ENCODE results near the gene PRTFDC1.

Gene PRTFDC1

DNA sequence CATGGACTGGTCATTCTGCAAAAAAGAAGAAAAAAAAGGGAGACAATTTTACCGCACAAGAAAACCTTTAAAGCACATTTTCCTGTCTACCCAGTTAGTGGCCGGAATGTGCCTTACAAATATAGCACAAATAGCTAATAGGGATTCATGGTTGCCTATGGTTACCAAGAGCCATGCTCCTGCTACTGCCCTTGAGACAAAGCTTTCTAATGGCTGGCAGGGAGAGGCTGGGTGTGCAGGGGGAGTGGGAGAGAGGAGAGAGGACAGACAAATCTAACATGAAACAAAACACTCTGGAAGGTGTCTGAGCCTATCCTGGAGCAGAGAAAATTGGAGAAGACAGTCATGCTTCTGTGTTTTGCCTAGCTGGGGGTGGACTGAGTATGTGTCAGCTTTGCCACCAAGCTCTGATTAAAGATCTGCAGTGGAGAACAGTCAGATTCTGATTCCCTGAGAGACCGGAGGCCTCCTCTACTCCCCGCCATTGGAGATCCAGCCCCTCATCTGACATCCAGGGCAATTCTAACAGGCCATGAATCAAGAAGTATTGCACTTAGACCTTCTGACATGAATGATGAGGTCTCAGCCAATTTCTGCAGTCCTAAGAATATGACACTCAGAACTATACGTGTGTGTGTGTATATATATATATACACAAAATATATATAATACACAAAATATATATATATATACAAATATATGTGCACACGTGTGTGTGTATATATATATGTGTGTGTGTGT, 80.2 kb downstream of the PRTFDC1 start:
- peaks cover 5% of the 10 kb centered on the region; the same call in 1 of the 2 replicates for H3K9me3 ChIP-seq (ENCODE audit: control insufficient read depth, insufficient read depth, low read length)
- H4K20me1 ChIP-seq (ENCODE audit: control insufficient read depth, insufficient read depth, low read depth, low read length): no peaks in the 10 kb centered on the region
- H3K4me3 ChIP-seq (ENCODE audit: low read length): no peak overlapping the region
- H3K27ac ChIP-seq (ENCODE audit: low read depth, low read length): no peak overlapping the region
- H3F3A ChIP-seq (ENCODE audit: control insufficient read depth, insufficient read depth): no peaks in the 10 kb centered on the region
- H3K4me1 ChIP-seq (ENCODE audit: control insufficient read depth, low read length): no peaks in the 10 kb centered on the region
- H3K9me2 ChIP-seq (replicated peaks; ENCODE audit: control insufficient read depth, low read length): no peaks in the 10 kb centered on the region
- H3K4me2 ChIP-seq (ENCODE audit: low read length): no peak overlapping the region
- no peak for TF ChIP-seq EZH2phosphoT487 (IDR thresholded peaks at IDR 0.05; ENCODE audit: borderline replicate concordance, low read length)
- TF ChIP-seq, protein P1, sequence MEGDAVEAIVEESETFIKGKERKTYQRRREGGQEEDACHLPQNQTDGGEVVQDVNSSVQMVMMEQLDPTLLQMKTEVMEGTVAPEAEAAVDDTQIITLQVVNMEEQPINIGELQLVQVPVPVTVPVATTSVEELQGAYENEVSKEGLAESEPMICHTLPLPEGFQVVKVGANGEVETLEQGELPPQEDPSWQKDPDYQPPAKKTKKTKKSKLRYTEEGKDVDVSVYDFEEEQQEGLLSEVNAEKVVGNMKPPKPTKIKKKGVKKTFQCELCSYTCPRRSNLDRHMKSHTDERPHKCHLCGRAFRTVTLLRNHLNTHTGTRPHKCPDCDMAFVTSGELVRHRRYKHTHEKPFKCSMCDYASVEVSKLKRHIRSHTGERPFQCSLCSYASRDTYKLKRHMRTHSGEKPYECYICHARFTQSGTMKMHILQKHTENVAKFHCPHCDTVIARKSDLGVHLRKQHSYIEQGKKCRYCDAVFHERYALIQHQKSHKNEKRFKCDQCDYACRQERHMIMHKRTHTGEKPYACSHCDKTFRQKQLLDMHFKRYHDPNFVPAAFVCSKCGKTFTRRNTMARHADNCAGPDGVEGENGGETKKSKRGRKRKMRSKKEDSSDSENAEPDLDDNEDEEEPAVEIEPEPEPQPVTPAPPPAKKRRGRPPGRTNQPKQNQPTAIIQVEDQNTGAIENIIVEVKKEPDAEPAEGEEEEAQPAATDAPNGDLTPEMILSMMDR (IDR thresholded peaks at IDR 0.05; ENCODE audit: low read depth, low read length, poor library complexity, severe bottlenecking): no peak
- no peaks in the 10 kb centered on the region for H3K36me3 ChIP-seq (ENCODE audit: control insufficient read depth, low read length)
- no peaks in the 10 kb centered on the region for H3K79me2 ChIP-seq (ENCODE audit: control insufficient read depth, low read length)
- no peaks in the 10 kb centered on the region for H3K27me3 ChIP-seq (ENCODE audit: control insufficient read depth, low read length)

DNA sequence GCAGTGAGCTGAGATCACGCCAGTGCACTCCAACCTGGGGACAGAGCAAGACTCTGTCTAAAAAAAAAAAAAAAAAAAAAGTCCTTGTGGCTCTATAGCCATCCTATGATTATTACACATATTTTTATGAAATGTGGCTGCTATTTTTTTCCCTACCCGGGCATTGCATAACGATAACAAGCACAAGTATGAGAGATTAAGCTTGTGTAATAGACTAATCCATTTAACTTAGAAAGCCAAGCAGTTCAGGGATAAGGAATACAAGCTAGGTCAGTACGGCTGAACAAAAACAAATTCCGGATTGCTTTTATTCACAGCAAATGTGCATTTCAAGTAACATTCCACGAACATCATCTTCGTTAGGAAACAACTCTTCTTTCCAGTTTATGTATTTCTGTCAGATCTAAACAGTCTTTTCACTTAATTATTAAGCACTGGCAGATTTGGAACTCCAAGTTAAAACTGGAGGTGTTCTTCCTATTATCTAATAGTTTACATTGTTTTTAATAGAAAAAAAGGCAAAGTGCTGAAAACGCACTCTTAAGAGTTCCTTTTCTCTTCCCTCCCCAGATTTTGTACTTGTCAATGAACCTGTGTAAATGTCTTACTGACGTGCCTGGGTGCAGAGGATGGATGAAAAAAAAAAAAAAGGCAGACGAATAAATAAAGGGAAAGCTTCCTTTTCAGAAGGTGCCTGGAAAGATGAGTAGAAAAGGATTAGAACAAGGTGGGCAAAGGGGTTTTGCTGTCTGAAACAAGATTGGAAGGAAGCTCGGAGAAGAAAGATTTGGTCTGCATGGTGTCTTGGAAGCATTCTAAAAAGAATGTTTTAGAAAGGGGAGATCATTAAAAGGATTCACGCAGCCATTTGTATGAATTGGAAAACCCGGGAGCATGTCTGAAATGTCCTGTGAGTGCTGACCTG, 81.1 kb downstream of the PRTFDC1 start:
- no peak overlapping the region for H3K4me3 ChIP-seq (ENCODE audit: low read length)
- H3K36me3 ChIP-seq (ENCODE audit: control insufficient read depth, low read length): no peaks in the 10 kb centered on the region
- H3K9me3 ChIP-seq (ENCODE audit: control insufficient read depth, insufficient read depth, low read length): peaks cover 5% of the 10 kb centered on the region; the same call in 1 of the 2 replicates
- no peaks in the 10 kb centered on the region for H3K9me2 ChIP-seq (replicated peaks; ENCODE audit: control insufficient read depth, low read length)
- no peak overlapping the region for H3K27ac ChIP-seq (ENCODE audit: low read depth, low read length)
- no peak overlapping the region for H3K4me2 ChIP-seq (ENCODE audit: low read length)
- no peaks in the 10 kb centered on the region for H3K79me2 ChIP-seq (ENCODE audit: control insufficient read depth, low read length)
- H3F3A ChIP-seq (ENCODE audit: control insufficient read depth, insufficient read depth): no peaks in the 10 kb centered on the region
- no peaks in the 10 kb centered on the region for H3K4me1 ChIP-seq (ENCODE audit: control insufficient read depth, low read length)
- H3K27me3 ChIP-seq (ENCODE audit: control insufficient read depth, low read length): no peaks in the 10 kb centered on the region; the same call in 1 of the 2 replicates
- no peaks in the 10 kb centered on the region for H4K20me1 ChIP-seq (ENCODE audit: control insufficient read depth, insufficient read depth, low read depth, low read length)
- TF ChIP-seq EZH2phosphoT487 (IDR thresholded peaks at IDR 0.05; ENCODE audit: borderline replicate concordance, low read length): no peak
- TF ChIP-seq, protein P1 (IDR thresholded peaks at IDR 0.05; ENCODE audit: low read depth, low read length, poor library complexity, severe bottlenecking): no peak

DNA sequence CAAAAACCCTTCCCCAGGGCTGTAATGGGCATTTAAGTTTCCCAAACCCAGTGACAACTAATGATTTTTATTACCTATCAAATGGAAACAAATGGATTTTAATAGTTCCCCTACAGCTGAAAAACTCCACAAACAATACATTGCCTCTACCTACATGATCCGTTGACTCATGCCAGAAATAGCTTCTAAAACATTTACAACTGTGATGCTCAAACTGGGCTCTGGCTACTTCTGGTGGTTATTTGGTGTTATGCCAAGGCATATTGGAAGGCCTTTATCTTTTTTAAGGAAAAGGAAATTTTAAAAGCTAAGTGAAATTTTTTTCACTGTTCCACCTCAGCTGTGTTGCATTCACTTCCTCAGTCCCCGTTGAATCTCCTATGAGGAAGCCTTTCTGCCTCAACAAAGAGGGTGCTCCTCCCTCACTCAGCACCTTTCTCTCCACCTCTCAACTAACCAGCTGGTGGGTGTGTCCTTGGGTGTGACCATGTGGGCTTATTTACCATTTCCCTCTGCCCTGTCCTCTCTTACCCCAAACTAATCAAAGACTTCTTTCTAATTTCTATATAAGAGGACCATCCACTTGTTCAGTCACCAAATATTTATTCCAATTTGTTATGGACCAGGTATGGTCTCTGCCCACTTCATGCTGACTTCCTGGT, 82.9 kb downstream of the PRTFDC1 start:
- Histone ChIP-seq H3K4me3 (ENCODE audit: low read length) (no peak overlapping the region), H3K27ac (ENCODE audit: low read depth, low read length) (no peak overlapping the region), H3K4me2 (ENCODE audit: low read length) (no peak overlapping the region)

More for the DNA sequence above, 82.9 kb downstream of the PRTFDC1 start:
- Histone ChIP-seq H3K36me3 (ENCODE audit: control insufficient read depth, low read length) (no peaks in the 10 kb centered on the region), H3K79me2 (ENCODE audit: control insufficient read depth, low read length) (no peaks in the 10 kb centered on the region), H3K9me2 (replicated peaks; ENCODE audit: control insufficient read depth, low read length) (no peaks in the 10 kb centered on the region), H3K4me1 (ENCODE audit: control insufficient read depth, low read length) (no peaks in the 10 kb centered on the region), H3F3A (ENCODE audit: control insufficient read depth, insufficient read depth) (no peaks in the 10 kb centered on the region), H3K9me3 (ENCODE audit: control insufficient read depth, insufficient read depth, low read length) (no peaks in the 10 kb centered on the region; the same call in 1 of the 2 replicates), H3K27me3 (ENCODE audit: control insufficient read depth, low read length) (no peaks in the 10 kb centered on the region; the same call in 1 of the 2 replicates), H4K20me1 (ENCODE audit: control insufficient read depth, insufficient read depth, low read depth, low read length) (no peaks in the 10 kb centered on the region)
- no peak for TF ChIP-seq EZH2phosphoT487 (IDR thresholded peaks at IDR 0.05; ENCODE audit: borderline replicate concordance, low read length)
- TF ChIP-seq, protein P1 (IDR thresholded peaks at IDR 0.05; ENCODE audit: low read depth, low read length, poor library complexity, severe bottlenecking): no peak

All from DOHH2 (cell line).